Spleen (tissue), 11 donors: ENCODE results near the gene DAPK1. TPM values are rescaled to one million over a fixed set of nuclear protein-coding genes. Genes with fewer than 3 reads are reported as not detected.

Source experiments
- DNase-seq: peaks from one replicate; pipeline ENCODE4 v3.0.0-alpha.2; 2020
- H3K27ac ChIP-seq, 8 donors: fragments of 200-600 bp; sonication (generic) in 7 of 8; 1 replicate in 4 of 8; 2 replicates in 4 of 8; pipeline versions ENCODE4 v1.5.0 to v1.8.0; 2016 to 2021; ENCODE audit warnings: inconsistent platforms in 4 of 8, mild to moderate bottlenecking in 4 of 8, moderate library complexity in 1 of 8
- H3K27me3 ChIP-seq, 7 donors: fragments of 200-600 bp; sonication (generic) in 6 of 7; replicated peaks in 1 of 7; 1 replicate in 4 of 7; 2 replicates in 3 of 7; pipeline versions ENCODE4 v1.5.0 to v1.8.0; 2016 to 2021; ENCODE audit warnings: inconsistent platforms in 3 of 7, mild to moderate bottlenecking in 1 of 7
- H3K36me3 ChIP-seq, 6 donors: fragments of 200-600 bp; sonication (generic) in 5 of 6; 1 replicate in 4 of 6; 2 replicates in 2 of 6; pipeline versions ENCODE4 v1.5.0 to v1.8.0; 2016 to 2021; ENCODE audit warnings: inconsistent platforms in 2 of 6
- H3K4me1 ChIP-seq, 6 donors: fragments of 200-600 bp; sonication (generic) in 5 of 6; 1 replicate in 3 of 6; 2 replicates in 3 of 6; pipeline versions ENCODE4 v1.5.0 to v1.8.0; 2016 to 2021; ENCODE audit warnings: inconsistent platforms in 3 of 6
- H3K4me3 ChIP-seq, 8 donors: fragments of 200-600 bp; sonication (generic) in 7 of 8; 1 replicate in 4 of 8; 2 replicates in 4 of 8; pipeline versions ENCODE4 v1.5.0 to v1.8.0; 2016 to 2021; ENCODE audit warnings: inconsistent platforms in 4 of 8, mild to moderate bottlenecking in 4 of 8, moderate library complexity in 2 of 8
- H3K9me3 ChIP-seq, 8 donors: fragments of 200-600 bp; sonication (generic) in 7 of 8; 1 replicate in 4 of 8; 2 replicates in 4 of 8; pipeline versions ENCODE4 v1.5.0 to v1.8.0; 2016 to 2021; ENCODE audit warnings: inconsistent platforms in 4 of 8
- CTCF ChIP-seq, 11 experiments: fragments of 200-600 bp in 7 of 11; fragments of 450-650 bp in 4 of 11; sonication (generic) in 4 of 11; IDR thresholded peaks in 8 of 11; conservative IDR thresholded peaks in 3 of 11; 1 replicate in 7 of 11; 2 replicates in 4 of 11; pipeline versions ENCODE4 v1.4.0 to v1.8.0; 2016 to 2021; ENCODE audit warnings: antibody characterized with exemption in 11 of 11, inconsistent platforms in 4 of 11, mild to moderate bottlenecking in 1 of 11
- POLR2A ChIP-seq, 3 donors: fragments of 450-650 bp; IDR thresholded peaks; one replicate each; pipeline ENCODE4 v1.5.1; 2017; ENCODE audit warnings: antibody characterized with exemption in 3 of 3, mild to moderate bottlenecking in 1 of 3
- POLR2AphosphoS5 ChIP-seq, 3 donors: sonication (generic); formaldehyde crosslinking; IDR thresholded peaks; one replicate each; pipeline ENCODE4 v1.5.1; 2017; ENCODE audit warnings: antibody characterized with exemption in 3 of 3
- WGBS, 5 donors: extraction: QIAGEN DNeasy Blood & Tissue Kit in 3 of 5; methylation state at CpG; one replicate each; pipeline versions ENCODE4 v1.1.5 to v1.1.7; 2013 to 2018; 5-methylcytosine and 5-hydroxymethylcytosine counted together
- intact Hi-C: fragments of 100-400 bp; cut with DNase I; formaldehyde crosslinking; loops from one replicate; pipeline ENCODE4 v1.15.0; 2023; ENCODE audit warnings: low total_unique reads
- polyA plus RNA-seq, 3 donors: library from polyadenylated mRNA; stranded (reverse); fragments of 200-250 nt; gene quantifications; one replicate each; pipeline ENCODE4 v1.2.1, GENCODE V29; 2013
- total RNA-seq, 7 donors: library from RNA; depleted of rRNA in 3 of 7; stranded (reverse); fragments of >200 nt in 3 of 7; fragmentation: NEBNext Ultra II Directional in 4 of 7; extraction: Animal tissue kit (Norgen Biotek cat#: 25700) in 4 of 7; gene quantifications; one replicate each; pipeline versions ENCODE4 v1.1.0 to v1.2.1, GENCODE V29; 2016 to 2021
- donor health status: healthy with polysubstance abuse.
- donor health status: DM: no; HTN: no; CAD: no; lungs with moderate emphysema.
- donor health status: DM: no; HTN: no; CAD: no.
- donor health status: Bipolar disorder and iron deficiency.
- donor health status: healthy.
- donor health status: DM: no; HTN: no; CAD: no.
- donor health status: DM: yes; HTN: yes; CAD: no.

Gene DAPK1
- total and polyA plus RNA-seq, 10 donors: 6.4 to 126 (median 102) TPM

- intact Hi-C loops: no loop called here
- WGBS, 5 donors: 27 to 38% (median 32%) methylated on average over 14 of the region's 14 CpGs
- H3K27ac ChIP-seq: peak overlapping the region in 7 of 8 donors; percentile 21 to 78 (median 56)
- peaks cover 0 to 33% (median 25%) of the 10 kb centered on the region in 6 donors for H3K4me1 ChIP-seq
- DNase-seq: no peak
- TF ChIP-seq CTCF (IDR thresholded peaks at IDR 0.05 in 8 of 11, conservative IDR thresholded peaks at IDR 0.05 in 3 of 11) (no peak), POLR2AphosphoS5 (IDR thresholded peaks at IDR 0.05) (peak; percentile 61 to 69 (median 69)), POLR2A (IDR thresholded peaks at IDR 0.05) (no peak)
- H3K27me3 ChIP-seq: no peaks in the 10 kb centered on the region
- no peaks in the 10 kb centered on the region for H3K9me3 ChIP-seq
- H3K36me3 ChIP-seq: peaks cover 0 to 37% (median 0%) of the 10 kb centered on the region in 6 donors
- no peak overlapping the region for H3K4me3 ChIP-seq
Observed at GRCh38 chr9:87685871-87686519, 188.3 kb downstream of the DAPK1 start.

- intact Hi-C loops: no loop called here
- peaks cover 0 to 32% (median 0%) of the 10 kb centered on the region in 6 donors for H3K36me3 ChIP-seq
- no peaks in the 10 kb centered on the region for H3K9me3 ChIP-seq
- H3K4me3 ChIP-seq: no peak overlapping the region
- peaks cover 0 to 33% (median 25%) of the 10 kb centered on the region in 6 donors for H3K4me1 ChIP-seq
- 80 to 92% (median 90%) methylated on average over 14 of the region's 14 CpGs for WGBS, 5 donors
- no peaks in the 10 kb centered on the region for H3K27me3 ChIP-seq
- TF ChIP-seq POLR2AphosphoS5 (IDR thresholded peaks at IDR 0.05) (no peak), POLR2A (IDR thresholded peaks at IDR 0.05) (no peak), CTCF (IDR thresholded peaks at IDR 0.05 in 8 of 11, conservative IDR thresholded peaks at IDR 0.05 in 3 of 11) (no peak)
- DNase-seq: no peak
- peak overlapping the region in 6 of 8 donors; percentile 21 to 78 (median 58) for H3K27ac ChIP-seq
Observed at GRCh38 chr9:87686520-87687090, 188.9 kb downstream of the DAPK1 start.

- peaks cover 0 to under 1% (median 0%) of the 10 kb centered on the region in 8 donors for H3K9me3 ChIP-seq
- no peaks in the 10 kb centered on the region for H3K27me3 ChIP-seq
- peaks cover 0 to 33% (median 25%) of the 10 kb centered on the region in 6 donors for H3K4me1 ChIP-seq
- 64 to 94% (median 86%) methylated on average over 4 of the region's 4 CpGs for WGBS, 5 donors
- no peak for DNase-seq
- no peak overlapping the region for H3K4me3 ChIP-seq
- TF ChIP-seq POLR2AphosphoS5 (IDR thresholded peaks at IDR 0.05): no peak
- no peak for TF ChIP-seq POLR2A (IDR thresholded peaks at IDR 0.05)
- H3K27ac ChIP-seq: peak overlapping the region in 1 of 8 donors; percentile 56
- H3K36me3 ChIP-seq: peaks cover 0 to 27% (median 0%) of the 10 kb centered on the region in 6 donors
- intact Hi-C loops: no loop called here
Observed at GRCh38 chr9:87687207-87687606, 189.5 kb downstream of the DAPK1 start.

GRCh38 chr9:87694236-87694755, 196.6 kb downstream of the DAPK1 start:
- TF ChIP-seq POLR2A (IDR thresholded peaks at IDR 0.05) (no peak), CTCF (IDR thresholded peaks at IDR 0.05 in 8 of 11, conservative IDR thresholded peaks at IDR 0.05 in 3 of 11) (no peak), POLR2AphosphoS5 (IDR thresholded peaks at IDR 0.05) (no peak)
- DNase-seq: no peak
- H3K27ac ChIP-seq: no peak overlapping the region
- peaks cover 0 to 17% (median 5%) of the 10 kb centered on the region in 8 donors for H3K9me3 ChIP-seq
- H3K36me3 ChIP-seq: peaks cover 0 to 39% (median 0%) of the 10 kb centered on the region in 6 donors
- intact Hi-C loops: no loop called here
- H3K27me3 ChIP-seq: no peaks in the 10 kb centered on the region
- 91 to 100% (median 97%) methylated on average over 2 to 3 of the region's 3 CpGs for WGBS, 5 donors
- H3K4me3 ChIP-seq: no peak overlapping the region
- no peaks in the 10 kb centered on the region for H3K4me1 ChIP-seq
